ENCODE data around the gene EMILIN2. TPM values are rescaled to one million over a fixed set of nuclear protein-coding genes. Genes with fewer than 3 reads are reported as not detected.

The EMILIN2 gene
- polyA plus RNA-seq (2013, experiment 1 of 2), result 4.1 TPM
- polyA plus RNA-seq (2013, experiment 2 of 2), result 3.2 TPM

DNA sequence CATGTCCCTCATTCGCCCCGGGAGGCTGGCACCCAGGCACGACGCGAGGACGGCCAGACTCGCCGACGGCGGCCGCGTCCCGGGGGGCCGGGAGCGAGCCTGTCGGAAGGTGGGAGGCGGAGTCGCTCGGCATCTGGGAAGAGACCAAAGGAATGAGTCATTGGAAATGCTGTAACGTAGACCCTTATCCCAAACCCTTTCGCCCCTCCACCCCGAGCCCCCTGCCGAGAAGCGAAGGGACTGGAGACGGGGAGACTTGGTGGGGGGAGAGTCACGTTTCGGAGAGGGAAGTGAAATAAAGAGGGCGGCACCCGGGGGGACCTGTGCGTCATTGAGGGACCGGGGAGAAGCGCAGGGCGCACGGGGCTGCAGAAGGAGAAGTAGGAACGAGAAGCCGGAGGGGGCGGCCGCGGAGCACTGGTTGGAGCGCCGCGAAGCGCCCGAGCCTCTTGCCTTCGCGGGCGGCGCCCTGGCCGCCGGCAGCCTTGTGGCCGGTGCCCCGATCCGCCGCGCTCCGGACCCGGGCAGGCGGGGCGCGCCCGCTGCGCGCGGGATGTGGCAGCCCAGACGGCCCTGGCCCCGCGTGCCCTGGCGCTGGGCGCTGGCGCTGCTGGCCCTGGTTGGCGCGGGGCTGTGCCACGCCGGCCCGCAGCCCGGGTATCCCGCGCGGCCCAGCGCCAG is at the start of gene EMILIN2:
Gene EMILIN2, plus strand, starts transcription at position 371 of the 681 bp plus-strand sequence. Its CDS starts 183 bp downstream, at position 554.
- H4K8ac ChIP-seq (ENCODE audit: low read depth, low read length), result no peak within 1 kb of the TSS
- H3K4ac ChIP-seq (ENCODE audit: low read length), result no peak within 1 kb of the TSS
- no peak within 1 kb of the TSS for H3K14ac ChIP-seq (ENCODE audit: low read length)
- no peak within 1 kb of the TSS for H3K27ac ChIP-seq (replicated peaks; ENCODE audit: low read length)
- H3K27me3 ChIP-seq (ENCODE audit: control insufficient read depth in 3 of 3, insufficient read depth in 3 of 3, low read depth in 1 of 3, low read length in 3 of 3), result peaks cover 6 to 79% (median 33%) of the 10 kb centered on the region in 3 experiments
- peak within 1 kb of the TSS; percentile 93 for H3K18ac ChIP-seq (ENCODE audit: low read length)
- H3K4me1 ChIP-seq (ENCODE audit: control insufficient read depth in 2 of 2, insufficient read depth in 1 of 2, low read depth in 1 of 2, low read length in 2 of 2), result peaks cover 4% of the 10 kb centered on the region in 2 donors
- peak within 1 kb of the TSS; percentile 38 for H2BK15ac ChIP-seq (ENCODE audit: low read length)
- no peak within 1 kb of the TSS for H2BK5ac ChIP-seq (ENCODE audit: low read length)
- H2AK5ac ChIP-seq (ENCODE audit: low read depth, low read length), result no peak within 1 kb of the TSS
- no peaks in the 10 kb centered on the region for H3K36me3 ChIP-seq (replicated peaks in 1 of 2; ENCODE audit: control insufficient read depth in 2 of 2, insufficient read depth in 2 of 2, low read length in 2 of 2)
- H3K9me3 ChIP-seq (replicated peaks in 1 of 2; ENCODE audit: control insufficient read depth in 2 of 2, insufficient read depth in 1 of 2, low read depth in 1 of 2, low read length in 2 of 2), result no peaks in the 10 kb centered on the region
- H2AFZ ChIP-seq (ENCODE audit: low read length), result peak within 1 kb of the TSS; percentile 81
- no peak within 1 kb of the TSS for H2BK120ac ChIP-seq (ENCODE audit: low read depth, low read length)
- peak within 1 kb of the TSS; percentile 30 to 79 for H3K4me3 ChIP-seq (ENCODE audit: low read length in 2 of 2)
- no CpG with 5 or more reads among the region's 80 CpGs for WGBS, 2 donors (ENCODE audit: extremely low coverage in 2 of 2, insufficient read length in 2 of 2, insufficient replicate concordance in 1 of 2)
- no peak within 1 kb of the TSS for H3K23ac ChIP-seq (ENCODE audit: low read depth, low read length, poor library complexity)
- H3K79me1 ChIP-seq (ENCODE audit: low read depth, low read length), result no peaks in the 10 kb centered on the region
- H2BK12ac ChIP-seq (ENCODE audit: low read length), result no peak within 1 kb of the TSS
- peak within 1 kb of the TSS; percentile 63 for H3K9ac ChIP-seq (ENCODE audit: low read depth, low read length, poor library complexity)
- peak within 1 kb of the TSS; percentile 89 for H3K4me2 ChIP-seq (ENCODE audit: insufficient read depth, low read length, poor library complexity, severe bottlenecking)
- H4K91ac ChIP-seq (ENCODE audit: low read depth, low read length, poor library complexity), result no peak within 1 kb of the TSS
- peak; percentile 47 for DNase-seq (ENCODE audit: low spot score)

DNA sequence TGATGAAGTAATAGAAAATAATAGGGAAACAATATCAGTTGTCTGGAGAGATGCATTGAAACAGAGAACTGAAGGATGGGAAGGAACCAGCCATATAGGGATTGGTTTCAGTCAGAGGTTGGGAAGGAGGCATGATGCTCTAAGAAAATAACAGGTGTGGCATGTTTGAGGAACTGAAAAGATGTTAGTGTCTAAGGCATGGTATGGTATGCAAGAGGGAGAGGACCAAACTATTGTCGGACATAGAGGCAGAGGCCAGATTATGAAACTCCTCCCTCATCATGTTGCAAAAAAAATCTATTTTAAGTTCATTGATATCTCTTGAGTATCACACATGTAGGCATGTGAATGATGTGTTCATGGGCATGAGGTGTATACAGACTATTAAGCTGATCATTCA is 48.9 kb upstream of the EMILIN2 start:
- peaks cover 8 to 96% of the 10 kb centered on the region in 2 donors for H3K36me3 ChIP-seq (replicated peaks in 1 of 2; ENCODE audit: control insufficient read depth in 2 of 2, insufficient read depth in 2 of 2, low read length in 2 of 2)
- H3K4me2 ChIP-seq (ENCODE audit: insufficient read depth, low read length, poor library complexity, severe bottlenecking), result no peak overlapping the region
- no CpG with 5 or more reads among the region's 1 CpG for WGBS, 2 donors (ENCODE audit: extremely low coverage in 2 of 2, insufficient read length in 2 of 2, insufficient replicate concordance in 1 of 2)
- no peak overlapping the region for H3K14ac ChIP-seq (ENCODE audit: low read length)
- no peak overlapping the region for H2AFZ ChIP-seq (ENCODE audit: low read length)
- H3K27me3 ChIP-seq (ENCODE audit: control insufficient read depth in 3 of 3, insufficient read depth in 3 of 3, low read depth in 1 of 3, low read length in 3 of 3), result no peaks in the 10 kb centered on the region
- no peak overlapping the region for H2BK120ac ChIP-seq (ENCODE audit: low read depth, low read length)
- no peak overlapping the region for H3K18ac ChIP-seq (ENCODE audit: low read length)
- H2BK12ac ChIP-seq (ENCODE audit: low read length), result no peak overlapping the region
- no peaks in the 10 kb centered on the region for H3K4me1 ChIP-seq (ENCODE audit: control insufficient read depth in 2 of 2, insufficient read depth in 1 of 2, low read depth in 1 of 2, low read length in 2 of 2)
- H3K9ac ChIP-seq (ENCODE audit: low read depth, low read length, poor library complexity), result no peak overlapping the region
- no peak overlapping the region for H4K8ac ChIP-seq (ENCODE audit: low read depth, low read length)
- H3K4me3 ChIP-seq (ENCODE audit: low read length in 2 of 2), result no peak overlapping the region
- H2BK5ac ChIP-seq (ENCODE audit: low read length), result no peak overlapping the region
- H2AK5ac ChIP-seq (ENCODE audit: low read depth, low read length), result no peak overlapping the region
- H2BK15ac ChIP-seq (ENCODE audit: low read length), result no peak overlapping the region
- H4K91ac ChIP-seq (ENCODE audit: low read depth, low read length, poor library complexity), result no peak overlapping the region
- no peaks in the 10 kb centered on the region for H3K79me1 ChIP-seq (ENCODE audit: low read depth, low read length)
- no peak for DNase-seq (ENCODE audit: low spot score)
- no peak overlapping the region for H3K4ac ChIP-seq (ENCODE audit: low read length)
- H3K9me3 ChIP-seq (replicated peaks in 1 of 2; ENCODE audit: control insufficient read depth in 2 of 2, insufficient read depth in 1 of 2, low read depth in 1 of 2, low read length in 2 of 2), result no peaks in the 10 kb centered on the region
- H3K23ac ChIP-seq (ENCODE audit: low read depth, low read length, poor library complexity), result no peak overlapping the region
- no peak overlapping the region for H3K27ac ChIP-seq (replicated peaks; ENCODE audit: low read length)

DNA sequence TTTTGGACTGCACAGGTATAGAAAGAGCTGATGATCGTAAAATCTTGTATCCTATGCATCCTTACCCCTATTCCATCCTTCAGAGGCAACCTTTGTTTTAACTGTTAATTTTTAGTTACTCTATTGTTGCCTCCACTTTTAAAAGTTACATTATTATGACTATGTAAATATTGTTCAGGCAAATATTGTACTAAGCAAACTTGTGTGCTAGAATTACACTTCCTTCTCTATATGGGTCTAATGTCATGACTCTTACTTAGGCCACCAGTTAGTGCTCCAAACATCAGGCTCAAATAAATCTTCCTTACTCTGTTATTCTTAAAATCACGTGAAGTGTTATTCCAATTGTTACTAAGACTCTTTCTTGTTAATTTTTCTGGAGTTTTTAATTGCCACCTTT is 47.4 kb upstream of the EMILIN2 start:
- Histone ChIP-seq H2BK5ac (ENCODE audit: low read length) (no peak overlapping the region), H3K9ac (ENCODE audit: low read depth, low read length, poor library complexity) (no peak overlapping the region), H3K4ac (ENCODE audit: low read length) (no peak overlapping the region), H3K23ac (ENCODE audit: low read depth, low read length, poor library complexity) (no peak overlapping the region), H3K79me1 (ENCODE audit: low read depth, low read length) (no peaks in the 10 kb centered on the region), H2BK12ac (ENCODE audit: low read length) (no peak overlapping the region), H2BK15ac (ENCODE audit: low read length) (no peak overlapping the region), H3K4me3 (ENCODE audit: low read length in 2 of 2) (no peak overlapping the region), H3K4me1 (ENCODE audit: control insufficient read depth in 2 of 2, insufficient read depth in 1 of 2, low read depth in 1 of 2, low read length in 2 of 2) (no peaks in the 10 kb centered on the region), H2AFZ (ENCODE audit: low read length) (no peak overlapping the region), H3K27me3 (ENCODE audit: control insufficient read depth in 3 of 3, insufficient read depth in 3 of 3, low read depth in 1 of 3, low read length in 3 of 3) (no peaks in the 10 kb centered on the region), H3K4me2 (ENCODE audit: insufficient read depth, low read length, poor library complexity, severe bottlenecking) (no peak overlapping the region), H2AK5ac (ENCODE audit: low read depth, low read length) (no peak overlapping the region), H3K9me3 (replicated peaks in 1 of 2; ENCODE audit: control insufficient read depth in 2 of 2, insufficient read depth in 1 of 2, low read depth in 1 of 2, low read length in 2 of 2) (no peaks in the 10 kb centered on the region), H3K36me3 (replicated peaks in 1 of 2; ENCODE audit: control insufficient read depth in 2 of 2, insufficient read depth in 2 of 2, low read length in 2 of 2) (peaks cover 8 to 98% of the 10 kb centered on the region in 2 donors), H3K27ac (replicated peaks; ENCODE audit: low read length) (no peak overlapping the region), H3K18ac (ENCODE audit: low read length) (no peak overlapping the region), H2BK120ac (ENCODE audit: low read depth, low read length) (no peak overlapping the region), H3K14ac (ENCODE audit: low read length) (no peak overlapping the region), H4K91ac (ENCODE audit: low read depth, low read length, poor library complexity) (no peak overlapping the region), H4K8ac (ENCODE audit: low read depth, low read length) (no peak overlapping the region)
- WGBS, 2 donors (ENCODE audit: extremely low coverage in 2 of 2, insufficient read length in 2 of 2, insufficient replicate concordance in 1 of 2), result no CpG with 5 or more reads among the region's 2 CpGs
- DNase-seq (ENCODE audit: low spot score), result no peak

DNA sequence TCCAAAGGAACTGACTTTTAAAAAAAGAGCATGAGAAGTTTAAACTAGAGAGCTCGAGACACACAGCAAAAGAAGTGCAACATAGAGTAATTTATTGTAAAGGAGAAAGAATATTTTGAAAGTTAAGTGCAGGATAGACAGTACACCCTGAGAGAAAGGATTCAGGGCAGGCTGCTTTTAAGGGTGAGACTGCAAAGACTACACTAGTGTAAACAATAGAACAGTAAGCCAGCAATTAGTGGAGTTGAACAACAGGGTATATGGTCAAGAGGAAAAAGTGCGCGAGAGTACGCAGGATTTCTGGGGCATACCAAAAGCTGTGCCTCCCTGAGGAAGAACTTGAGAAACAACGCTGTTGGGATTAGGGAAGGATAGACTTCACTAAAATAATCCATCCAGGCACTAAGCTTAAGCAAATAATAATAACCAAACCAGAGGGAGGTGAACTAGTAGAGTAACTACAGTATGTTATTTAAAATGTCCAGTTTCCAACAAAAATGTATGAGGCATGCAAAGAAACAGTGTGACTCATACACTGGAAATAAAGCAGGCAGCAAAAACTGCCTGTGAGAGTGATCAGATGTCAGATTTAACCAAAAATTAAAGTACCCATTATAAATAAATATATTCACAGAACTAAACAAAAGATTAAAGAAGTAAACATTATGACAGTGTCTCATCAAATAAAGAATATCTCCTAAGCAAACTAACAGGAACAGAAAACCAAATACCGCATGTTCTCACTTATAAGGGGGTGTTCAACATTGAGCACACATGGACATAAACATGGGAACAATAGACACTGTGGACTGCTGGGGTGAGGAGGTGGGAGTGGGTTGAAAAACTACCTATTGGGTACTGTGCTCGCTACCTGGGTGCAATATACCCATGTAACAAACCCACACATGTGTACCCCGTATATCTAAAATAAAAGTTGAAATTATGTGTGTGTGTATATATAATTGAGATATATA is 40.5 kb upstream of the EMILIN2 start:
- Histone ChIP-seq H3K9me3 (replicated peaks in 1 of 2; ENCODE audit: control insufficient read depth in 2 of 2, insufficient read depth in 1 of 2, low read depth in 1 of 2, low read length in 2 of 2) (peaks cover 0 to 1% of the 10 kb centered on the region in 2 donors), H3K23ac (ENCODE audit: low read depth, low read length, poor library complexity) (no peak overlapping the region), H2BK15ac (ENCODE audit: low read length) (no peak overlapping the region), H3K79me1 (ENCODE audit: low read depth, low read length) (no peaks in the 10 kb centered on the region), H3K27me3 (ENCODE audit: control insufficient read depth in 3 of 3, insufficient read depth in 3 of 3, low read depth in 1 of 3, low read length in 3 of 3) (no peaks in the 10 kb centered on the region), H2BK120ac (ENCODE audit: low read depth, low read length) (no peak overlapping the region), H4K91ac (ENCODE audit: low read depth, low read length, poor library complexity) (no peak overlapping the region), H2AK5ac (ENCODE audit: low read depth, low read length) (no peak overlapping the region), H2BK5ac (ENCODE audit: low read length) (no peak overlapping the region), H3K14ac (ENCODE audit: low read length) (no peak overlapping the region), H3K27ac (replicated peaks; ENCODE audit: low read length) (peak overlapping the region; percentile 13), H3K4ac (ENCODE audit: low read length) (no peak overlapping the region), H2BK12ac (ENCODE audit: low read length) (no peak overlapping the region), H3K36me3 (replicated peaks in 1 of 2; ENCODE audit: control insufficient read depth in 2 of 2, insufficient read depth in 2 of 2, low read length in 2 of 2) (peaks cover 2 to 49% of the 10 kb centered on the region in 2 donors), H2AFZ (ENCODE audit: low read length) (no peak overlapping the region), H3K4me1 (ENCODE audit: control insufficient read depth in 2 of 2, insufficient read depth in 1 of 2, low read depth in 1 of 2, low read length in 2 of 2) (peaks cover 0 to 2% of the 10 kb centered on the region in 2 donors), H3K4me2 (ENCODE audit: insufficient read depth, low read length, poor library complexity, severe bottlenecking) (no peak overlapping the region), H3K9ac (ENCODE audit: low read depth, low read length, poor library complexity) (no peak overlapping the region), H3K4me3 (ENCODE audit: low read length in 2 of 2) (no peak overlapping the region), H4K8ac (ENCODE audit: low read depth, low read length) (no peak overlapping the region), H3K18ac (ENCODE audit: low read length) (no peak overlapping the region)
- WGBS, 2 donors (ENCODE audit: extremely low coverage in 2 of 2, insufficient read length in 2 of 2, insufficient replicate concordance in 1 of 2), result no CpG with 5 or more reads among the region's 8 CpGs
- DNase-seq (ENCODE audit: low spot score), result no peak

Measured in neuronal stem cell (in vitro differentiated cells).